ENCODE results near the gene SACM1L. TPM values are rescaled to one million over a fixed set of nuclear protein-coding genes. Genes with fewer than 3 reads are reported as not detected.

Gene SACM1L
- total and polyA plus RNA-seq, 2 of the 8 experiments (the other 6 are each of a cell fraction or from before 2014, with no cell fraction given) = 20.1 to 61.0 TPM

GRCh38 chr3:45765958-45766357, 76.8 kb downstream of the SACM1L start:
- H3K14ac ChIP-seq (ENCODE audit: insufficient read length) = no peak overlapping the region
- H3K56ac ChIP-seq (replicated peaks; ENCODE audit: insufficient read length, low read depth, low read length) = no peak overlapping the region
- H3K9me3 ChIP-seq (ENCODE audit: insufficient read depth in 2 of 2, low read depth in 1 of 2, low read length in 1 of 2) = peaks cover 0 to 6% of the 10 kb centered on the region in 2 experiments; a peak in 1 of 4 replicates
- no peak overlapping the region for H3K4ac ChIP-seq (replicated peaks; ENCODE audit: insufficient read length, low read depth, low read length)
- no peak overlapping the region for H4K91ac ChIP-seq (replicated peaks; ENCODE audit: insufficient read length, low read length)
- H4K20me1 ChIP-seq (replicated peaks in 1 of 2; ENCODE audit: control insufficient read depth in 1 of 2, insufficient read depth in 2 of 2, low read length in 2 of 2) = no peaks in the 10 kb centered on the region
- H2BK5ac ChIP-seq (ENCODE audit: low read depth, low read length) = no peak overlapping the region
- H3K4me3 ChIP-seq (ENCODE audit: extremely low read depth in 1 of 4, insufficient read depth in 2 of 4, low read depth in 3 of 4, low read length in 4 of 4) = no peak overlapping the region
- 90% methylated on average over 8 of the region's 8 CpGs; no CpG with 5 or more reads in 1 of the 2 experiments for WGBS, 2 experiments (ENCODE audit: extremely low coverage in 1 of 2, insufficient coverage in 1 of 2, insufficient read length in 1 of 2, insufficient replicate concordance in 2 of 2, low coverage in 1 of 2, low lambda C conversion rate in 2 of 2, missing lambda C conversion rate in 1 of 2)
- no peak overlapping the region for H2BK20ac ChIP-seq (ENCODE audit: low read length)
- ChIA-PET CTCF (ENCODE audit: partially characterized antibody) (interaction anchor here (0.5 to 1.3 kb wide), 3 partner anchors 17 to 228 kb away, joined by 3 to 4 read pairs (median 4); no protein-coding TSS in a partner anchor), POLR2A (ENCODE audit: partially characterized antibody) (no interaction called here)
- H3K79me2 ChIP-seq (ENCODE audit: control insufficient read depth in 1 of 2, insufficient read depth in 2 of 2, low read length in 2 of 2) = no peaks in the 10 kb centered on the region
- no peaks in the 10 kb centered on the region for H3K79me1 ChIP-seq (ENCODE audit: low read depth, low read length)
- H2AK5ac ChIP-seq (ENCODE audit: low read depth, low read length) = no peak overlapping the region
- no peaks in the 10 kb centered on the region; a peak in 1 of 7 replicates for H3K27me3 ChIP-seq (replicated peaks in 1 of 4; ENCODE audit: control insufficient read depth in 3 of 4, extremely low read depth in 1 of 4, insufficient read depth in 3 of 4, low read length in 3 of 4)
- no peak overlapping the region for H4K8ac ChIP-seq (ENCODE audit: extremely low read depth, insufficient read depth, low read length)
- no peak overlapping the region for H2BK12ac ChIP-seq (ENCODE audit: low read depth, low read length)
- H3K18ac ChIP-seq (ENCODE audit: extremely low read depth, low read length) = no peak overlapping the region
- no peak overlapping the region for H2AFZ ChIP-seq (ENCODE audit: low read length)
- H2BK120ac ChIP-seq (replicated peaks; ENCODE audit: low read depth, low read length) = no peak overlapping the region
- no peak overlapping the region for H3K9ac ChIP-seq (replicated peaks in 1 of 4; ENCODE audit: extremely low read depth in 1 of 4, low read depth in 3 of 4, low read length in 3 of 4)
- no peak overlapping the region for H3K27ac ChIP-seq (ENCODE audit: low read depth, low read length)
- H3K4me2 ChIP-seq (ENCODE audit: insufficient read depth in 1 of 2, low read depth in 2 of 2, low read length in 2 of 2) = no peak overlapping the region
- H3K36me3 ChIP-seq (ENCODE audit: control insufficient read depth in 2 of 4, insufficient read depth in 4 of 4, low read length in 3 of 4) = no peaks in the 10 kb centered on the region
- H3K23ac ChIP-seq (ENCODE audit: insufficient read length) = no peak overlapping the region
- H3K23me2 ChIP-seq (ENCODE audit: low read depth, low read length) = no peaks in the 10 kb centered on the region
- DNase-seq (ENCODE audit: low read depth in 1 of 2, low spot score in 2 of 2) (peak in 1 of 2 experiments; percentile 17), FAIRE-seq (no peak)
- H2BK15ac ChIP-seq (ENCODE audit: low read length) = no peak overlapping the region
- H3K4me1 ChIP-seq (replicated peaks in 1 of 4; ENCODE audit: control insufficient read depth in 3 of 4, insufficient read depth in 4 of 4, low read length in 3 of 4) = peaks cover 0 to under 1% (median 0%) of the 10 kb centered on the region in 4 experiments; a peak in 2 of 7 replicates
- H4K5ac ChIP-seq (ENCODE audit: insufficient read length, low read depth, low read length) = no peak overlapping the region
- TF ChIP-seq RAD21 (IDR thresholded peaks at IDR 0.05 in 1 of 2, conservative IDR thresholded peaks at IDR 0.05 in 1 of 2; ENCODE audit: low read depth in 2 of 2, low read length in 2 of 2) = no peak
- TF ChIP-seq TBP (IDR thresholded peaks at IDR 0.05; ENCODE audit: low read depth, low read length) = no peak
- no peak for TF ChIP-seq EZH2 (IDR thresholded peaks at IDR 0.05; ENCODE audit: low read depth, low read length, severe bottlenecking)
- no peak for TF ChIP-seq GTF2F1 (IDR thresholded peaks at IDR 0.05; ENCODE audit: borderline replicate concordance, low read depth, low read length)
- TF ChIP-seq SP4 (IDR thresholded peaks at IDR 0.05; ENCODE audit: low read length) = no peak
- TF ChIP-seq ATF3 (IDR thresholded peaks at IDR 0.05; ENCODE audit: insufficient read depth, low read depth, low read length) = no peak
- no peak for TF ChIP-seq PHF8 (conservative IDR thresholded peaks at IDR 0.05; ENCODE audit: low read depth, low read length)
- no peak for TF ChIP-seq KDM1A (IDR thresholded peaks at IDR 0.05; ENCODE audit: borderline replicate concordance, low read length)
- no peak for TF ChIP-seq SAP30 (IDR thresholded peaks at IDR 0.05; ENCODE audit: insufficient read depth, insufficient replicate concordance, low read length)
- TF ChIP-seq RBBP5 (IDR thresholded peaks at IDR 0.05; ENCODE audit: borderline replicate concordance, low read depth, low read length) = no peak
- no peak for TF ChIP-seq EGR1 (IDR thresholded peaks at IDR 0.05; ENCODE audit: borderline replicate concordance, low read depth, low read length)
- no peak for TF ChIP-seq SP1 (IDR thresholded peaks at IDR 0.05; ENCODE audit: low read depth, low read length)
- TF ChIP-seq BCL11A (IDR thresholded peaks at IDR 0.05; ENCODE audit: low read depth in 2 of 2, low read length in 2 of 2) = no peak

Measured in H1 (cell line).